NCI-H1694 (cell line): ENCODE data around the gene GLRX3.

Experiments
- DNase-seq: peaks from one replicate; lab custom pipeline; 2025; lab: John Stamatoyannopoulos, UW

GLRX3 gene

GRCh38 chr10:130137659-130138478 lies 1.7 kb downstream of the GLRX3 start:
- no peak for DNase-seq

DNA sequence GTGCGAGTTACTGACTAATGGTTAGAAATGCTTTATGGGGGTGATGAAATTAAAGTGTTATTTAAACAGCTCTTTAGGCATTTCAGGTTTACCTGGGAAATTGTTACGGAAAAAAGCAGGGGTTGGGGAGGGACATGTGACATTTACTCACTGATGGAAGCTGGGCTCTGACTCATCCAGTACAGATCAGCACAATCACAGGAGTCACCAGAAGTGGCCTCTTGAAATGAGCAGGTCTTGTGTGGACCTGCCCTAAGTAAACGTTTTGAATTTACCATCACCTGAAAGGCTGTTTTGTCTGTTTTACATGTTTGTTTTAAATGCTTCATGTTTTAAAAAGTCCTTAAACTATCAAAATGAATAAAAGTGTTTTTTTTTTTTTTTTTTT lies 2.3 kb downstream of the GLRX3 start:
- DNase-seq, result no peak

GRCh38 chr10:130140425-130140824 lies 4.2 kb downstream of the GLRX3 start:
- no peak for DNase-seq

DNA sequence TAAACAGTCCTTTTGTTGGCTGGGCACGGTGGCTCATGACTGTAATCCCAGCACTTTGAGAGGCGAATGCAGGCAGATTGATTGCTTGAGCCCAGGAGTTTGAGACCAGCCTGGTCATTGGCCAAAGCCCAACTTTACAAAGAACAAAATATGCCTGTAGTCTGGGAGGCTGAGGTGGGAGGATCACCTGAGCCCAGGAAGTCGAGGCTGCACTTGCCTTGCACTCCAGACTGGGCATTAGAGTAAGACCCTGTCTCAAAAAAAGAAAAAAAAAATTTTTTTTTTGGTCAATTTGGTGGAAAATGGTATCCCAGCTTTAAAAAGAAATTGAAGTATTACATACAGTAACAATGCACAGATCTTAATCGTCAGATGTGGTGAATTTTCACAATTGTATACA lies 4.8 kb downstream of the GLRX3 start:
- no peak for DNase-seq

DNA sequence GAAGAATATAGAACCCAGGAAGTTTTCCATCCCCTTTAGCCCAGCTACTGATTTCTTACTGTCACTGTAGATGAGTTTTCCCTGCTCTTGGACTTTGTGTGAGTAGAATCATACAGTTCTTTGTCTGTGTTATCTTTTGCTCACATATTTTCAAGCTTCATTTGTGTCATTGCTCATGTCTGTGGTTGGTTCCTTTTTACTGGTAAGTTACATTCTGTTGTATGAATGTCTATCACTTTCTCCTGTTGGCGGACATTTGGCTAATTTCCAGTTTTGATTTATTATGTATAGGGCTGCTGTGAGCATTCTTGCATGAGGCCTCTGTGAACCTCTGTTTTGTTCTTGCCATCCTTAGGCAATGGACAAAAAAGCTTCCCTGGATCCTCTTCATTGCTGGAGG lies 5.3 kb downstream of the GLRX3 start:
- DNase-seq, result no peak

DNA sequence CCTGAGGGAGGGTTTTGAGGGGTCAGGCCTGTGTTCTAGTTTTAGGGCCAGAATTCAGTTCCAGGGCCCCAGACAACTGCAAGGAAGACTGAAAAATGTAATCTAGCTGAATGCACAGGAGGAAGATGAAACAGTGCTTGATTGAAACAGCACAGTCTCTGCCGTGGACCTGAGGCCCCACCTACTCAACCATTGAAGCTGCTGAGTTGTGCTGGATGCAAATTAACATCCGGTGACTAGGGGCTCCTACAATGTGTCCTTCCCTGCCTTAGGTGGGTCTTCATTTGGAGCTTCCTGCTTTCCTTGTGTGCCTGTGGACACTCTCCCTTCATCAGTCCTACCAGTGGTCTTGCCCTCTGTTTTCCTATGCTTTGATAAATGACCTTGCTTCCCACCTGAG lies 5.7 kb downstream of the GLRX3 start:
- no peak for DNase-seq

DNA sequence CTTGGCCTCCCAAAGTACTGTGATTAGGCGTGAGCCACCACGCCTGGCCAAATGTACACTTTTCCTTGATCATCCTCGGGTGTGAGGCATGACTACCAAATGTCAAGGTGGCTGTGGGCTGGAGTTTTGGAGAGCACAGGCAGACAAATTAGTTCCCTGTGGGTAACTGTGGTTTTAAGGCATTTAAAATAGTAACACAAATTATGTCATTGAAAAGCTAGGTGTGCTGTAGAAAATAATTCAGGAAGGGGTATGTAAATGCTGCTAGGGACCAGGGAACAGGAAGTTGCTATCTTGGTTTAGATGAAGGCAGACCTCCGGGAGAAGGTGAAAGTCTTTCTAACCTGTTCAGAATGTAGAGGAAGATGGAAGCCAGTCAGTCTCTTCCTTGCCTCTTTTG lies 9.9 kb downstream of the GLRX3 start:
- DNase-seq, result no peak

GRCh38 chr10:130159192-130159794 lies 23.1 kb downstream of the GLRX3 start:
- no peak for DNase-seq

DNA sequence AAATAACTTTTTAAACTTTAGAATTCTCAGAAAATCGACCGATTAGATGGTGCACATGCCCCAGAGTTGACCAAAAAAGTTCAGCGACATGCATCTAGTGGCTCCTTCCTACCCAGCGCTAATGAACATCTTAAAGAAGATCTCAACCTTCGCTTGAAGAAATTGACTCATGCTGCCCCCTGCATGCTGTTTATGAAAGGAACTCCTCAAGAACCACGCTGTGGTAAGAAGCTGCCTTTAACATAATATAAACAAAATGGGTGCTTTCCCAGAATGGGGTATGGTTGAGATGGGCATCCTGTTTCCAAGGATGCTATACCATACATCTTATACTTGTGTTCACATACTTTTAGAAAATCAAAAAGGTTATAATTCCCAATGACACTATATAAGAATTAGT lies 24.6 kb downstream of the GLRX3 start:
- no peak for DNase-seq

GRCh38 chr10:130161331-130161730 lies 25.1 kb downstream of the GLRX3 start:
- no peak for DNase-seq

DNA sequence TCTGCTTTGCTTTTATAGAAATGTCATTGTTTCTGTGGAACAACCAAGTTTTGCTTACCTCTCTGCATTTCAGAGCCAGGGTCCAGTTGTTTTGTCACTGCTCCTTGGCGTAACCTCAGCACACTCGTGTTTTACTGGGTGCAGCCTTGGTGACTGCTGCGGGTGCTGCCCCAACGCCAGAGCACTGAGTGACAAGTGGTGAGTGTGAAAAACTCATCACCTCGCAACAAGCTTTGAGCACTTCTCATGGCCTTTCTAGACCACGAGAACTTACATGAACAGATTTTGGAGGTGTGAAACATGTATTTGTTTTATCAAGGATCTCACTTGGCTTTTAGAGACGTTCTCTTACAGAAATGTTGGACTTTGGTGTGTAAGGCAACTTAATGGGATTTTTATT lies 31.0 kb downstream of the GLRX3 start:
- no peak for DNase-seq

- DNase-seq, result no peak
Observed at GRCh38 chr10:130167707-130168106, 31.5 kb downstream of the GLRX3 start.

DNA sequence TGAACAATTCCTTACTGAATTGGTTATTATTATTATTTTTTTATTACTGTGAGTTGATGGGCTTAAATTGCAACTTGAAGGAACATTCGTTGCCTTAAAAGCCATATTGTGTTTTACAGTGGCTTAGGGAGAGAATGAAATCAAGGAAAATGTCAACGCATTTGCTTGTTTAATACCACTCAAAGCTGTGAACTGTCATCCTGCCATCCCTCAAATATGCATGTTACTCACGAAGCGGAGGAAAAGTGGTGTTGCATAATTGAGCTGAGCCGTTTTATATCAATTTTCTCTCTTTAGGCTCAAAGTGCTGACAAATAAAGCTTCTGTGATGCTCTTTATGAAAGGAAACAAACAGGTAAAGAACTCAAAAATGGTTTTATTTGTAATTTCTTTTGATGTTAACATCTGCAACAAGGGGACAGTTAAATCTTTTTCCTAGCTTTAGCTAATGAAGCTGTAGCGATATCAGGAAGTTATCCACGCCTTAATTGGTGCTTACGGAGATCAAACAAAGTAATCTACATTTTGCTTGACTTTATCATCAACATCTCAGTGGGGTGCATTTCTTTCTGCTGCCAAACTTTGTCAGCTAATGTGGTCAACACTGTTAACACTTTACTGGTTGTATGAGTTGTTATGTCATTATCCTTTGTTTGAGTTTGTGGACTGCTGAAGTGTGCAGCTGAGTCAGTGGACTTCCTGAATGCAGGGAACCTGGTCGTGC lies 33.1 kb downstream of the GLRX3 start:
- no peak for DNase-seq

- DNase-seq, result no peak
Observed at GRCh38 chr10:130171196-130171595, 35.0 kb downstream of the GLRX3 start.

DNA sequence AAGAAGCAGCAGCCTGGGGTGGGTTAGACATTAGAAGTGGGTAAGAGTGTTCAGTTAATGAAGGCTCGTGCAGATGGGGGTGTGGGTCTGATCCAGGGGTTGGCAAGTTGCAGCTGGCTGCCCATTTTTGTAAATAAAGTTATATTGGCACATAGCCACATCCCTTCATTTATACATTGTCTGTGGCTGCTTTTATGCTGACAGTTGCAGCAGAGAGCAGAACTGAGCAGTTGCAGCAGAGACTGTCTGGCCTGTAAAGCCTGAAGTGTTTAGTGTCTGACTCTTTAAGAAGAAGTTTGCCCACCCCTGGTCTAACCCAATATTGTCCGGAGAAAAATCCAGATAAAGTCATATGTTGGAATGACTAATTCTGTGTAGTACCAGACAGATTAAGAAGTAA lies 38.1 kb downstream of the GLRX3 start:
- DNase-seq, result no peak

- no peak for DNase-seq
Observed at GRCh38 chr10:130175074-130175473, 38.9 kb downstream of the GLRX3 start.

DNA sequence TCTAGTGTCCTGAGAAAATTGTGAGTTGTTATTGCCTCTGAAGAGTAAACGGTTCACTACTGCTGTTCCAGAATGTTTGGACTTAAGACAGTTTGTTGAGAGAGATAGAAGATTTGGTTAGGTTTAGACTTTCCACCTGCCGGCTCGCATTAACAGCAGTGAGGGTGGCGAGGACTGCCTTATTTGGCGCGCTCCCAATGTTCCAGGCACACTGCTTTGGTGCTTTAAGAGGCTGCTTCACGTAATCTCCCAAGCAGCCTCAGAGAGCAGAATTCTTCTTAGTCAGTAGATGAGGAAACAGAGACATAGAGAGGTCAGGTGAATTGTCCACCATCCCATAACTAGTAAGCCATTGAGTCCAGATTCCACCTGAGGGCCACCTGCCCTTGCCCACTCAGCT lies 41.1 kb downstream of the GLRX3 start:
- no peak for DNase-seq

DNA sequence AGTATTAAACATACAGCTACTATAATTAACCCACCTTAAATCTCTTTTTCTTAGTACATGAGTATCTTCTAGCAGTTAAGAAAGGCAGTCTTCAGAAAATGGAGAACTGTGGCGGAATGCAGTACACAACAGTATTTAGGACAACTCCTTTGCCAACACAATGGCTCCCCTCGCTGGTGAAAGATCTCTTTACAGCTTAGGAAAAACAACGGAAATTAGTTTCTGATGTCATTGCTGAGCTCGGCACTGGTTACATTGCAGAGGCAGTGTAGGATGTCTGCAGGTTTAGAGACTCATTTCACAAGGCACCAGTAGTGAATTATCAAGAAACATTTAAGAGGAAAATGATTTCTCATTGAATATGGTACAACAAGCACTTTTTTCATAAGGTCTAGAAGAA lies 43.4 kb downstream of the GLRX3 start:
- DNase-seq, result peak; percentile 5

GRCh38 chr10:130180416-130180815 lies 44.2 kb downstream of the GLRX3 start:
- no peak for DNase-seq

- no peak for DNase-seq
Observed at GRCh38 chr10:130181858-130182257, 45.7 kb downstream of the GLRX3 start.

DNA sequence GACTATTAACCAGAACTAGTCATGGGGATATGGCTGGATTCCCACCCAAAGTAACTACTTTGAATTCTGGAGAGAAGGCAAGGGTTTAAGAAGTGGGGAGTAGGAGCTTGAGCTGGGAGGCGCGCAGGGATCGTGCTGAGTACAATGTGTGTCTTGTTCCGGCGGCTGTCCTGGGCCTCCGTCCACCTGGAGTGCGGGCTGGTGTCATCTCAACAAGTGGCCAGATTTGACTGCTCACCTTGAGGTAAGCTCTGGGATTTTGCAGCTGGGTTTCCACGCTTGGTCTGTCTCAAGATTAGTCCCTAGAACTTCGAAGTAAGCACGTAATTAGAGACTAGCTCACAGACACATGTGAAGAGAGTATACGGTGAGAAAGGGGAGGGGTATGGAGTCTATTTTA lies 49.4 kb downstream of the GLRX3 start:
- DNase-seq, result no peak

DNA sequence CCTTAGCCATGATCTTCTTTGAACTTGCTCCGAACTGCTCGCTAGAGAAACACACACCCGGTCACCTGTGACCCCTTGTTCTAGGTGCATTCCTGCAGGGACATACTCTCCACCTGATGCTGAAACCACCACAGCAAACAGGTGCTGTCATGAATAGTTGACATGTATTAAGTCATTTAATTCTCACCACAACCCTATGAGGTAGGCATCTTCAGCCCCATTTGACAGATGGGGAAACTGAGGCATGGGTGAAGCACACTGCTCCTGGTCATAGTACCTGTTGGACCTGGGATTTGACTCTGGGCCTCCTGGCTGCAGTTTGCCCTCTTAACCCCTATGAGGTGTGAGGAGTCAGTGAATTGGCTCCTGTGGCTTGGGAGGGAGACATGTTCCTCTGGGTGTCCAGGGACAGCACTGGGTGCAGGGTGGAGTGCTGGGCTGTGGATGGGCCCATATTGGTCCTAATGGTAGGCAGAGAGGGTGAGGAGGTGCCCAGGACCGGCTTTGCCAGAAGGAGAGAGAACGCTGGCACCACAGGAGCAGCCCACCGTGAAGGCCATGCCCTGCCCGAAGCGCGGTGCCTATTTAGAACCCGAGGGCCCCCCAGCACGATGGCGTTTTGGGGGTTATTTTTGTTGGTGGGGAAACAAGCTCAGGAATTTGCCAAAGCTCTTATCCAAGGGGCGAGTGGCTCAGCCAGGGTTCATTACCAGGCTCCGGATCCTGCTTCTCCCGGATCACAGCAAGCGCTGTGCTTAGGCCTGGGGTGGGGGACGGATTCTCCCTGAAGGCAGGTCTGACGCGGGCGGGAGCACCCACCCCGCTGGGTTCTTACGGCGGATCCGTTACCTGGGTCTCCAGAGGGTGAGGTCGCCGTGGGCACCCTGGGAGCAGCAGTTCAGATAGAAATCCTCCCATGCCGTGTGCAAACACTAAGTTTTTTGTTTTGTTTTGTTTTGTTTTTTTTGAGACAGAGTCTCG lies 52.3 kb downstream of the GLRX3 start:
- DNase-seq, result no peak
